NCI-H1417 treated with DMSO at 0.1 percent for 48 hours (cell line): ENCODE measurements around the gene KCNK13.

Experiments used
- DNase-seq: peaks from one replicate; lab custom pipeline; 2025; lab: John Stamatoyannopoulos, UW

KCNK13 gene

DNA sequence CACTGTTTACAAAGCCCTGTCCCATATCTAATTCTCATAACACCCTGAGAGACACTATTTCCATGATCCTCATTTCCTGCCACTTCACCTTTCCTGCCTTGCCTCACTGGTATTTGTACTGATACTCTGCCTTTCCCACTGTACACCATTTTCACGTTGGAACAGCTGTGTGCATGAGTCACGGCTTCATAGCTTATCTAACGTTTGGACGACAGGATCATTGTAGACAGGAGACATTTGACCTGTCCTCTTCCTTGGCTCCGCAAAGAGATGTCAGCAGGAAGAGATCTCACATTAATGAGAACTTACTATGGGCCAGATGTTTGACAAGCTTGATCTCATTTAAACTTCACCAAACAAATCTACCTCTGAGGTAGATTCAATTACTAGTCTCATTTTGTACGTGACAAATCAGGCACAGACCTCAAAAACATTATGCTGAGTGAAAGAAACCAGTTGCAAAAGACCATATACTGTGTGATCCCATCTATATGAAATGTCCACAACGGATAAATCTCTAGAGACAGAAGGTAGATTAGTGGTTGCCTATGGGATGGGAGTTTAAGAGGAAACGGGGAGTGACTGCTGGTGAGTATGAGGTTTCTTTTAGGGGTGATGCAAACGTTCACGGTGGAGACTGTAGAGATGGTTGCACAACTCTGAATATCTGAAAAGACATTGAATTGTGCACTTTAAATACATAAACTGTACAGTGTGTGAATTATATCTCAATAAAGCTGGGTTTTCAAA, 71.2 kb downstream of the KCNK13 start:
- DNase-seq, result no peak

DNA sequence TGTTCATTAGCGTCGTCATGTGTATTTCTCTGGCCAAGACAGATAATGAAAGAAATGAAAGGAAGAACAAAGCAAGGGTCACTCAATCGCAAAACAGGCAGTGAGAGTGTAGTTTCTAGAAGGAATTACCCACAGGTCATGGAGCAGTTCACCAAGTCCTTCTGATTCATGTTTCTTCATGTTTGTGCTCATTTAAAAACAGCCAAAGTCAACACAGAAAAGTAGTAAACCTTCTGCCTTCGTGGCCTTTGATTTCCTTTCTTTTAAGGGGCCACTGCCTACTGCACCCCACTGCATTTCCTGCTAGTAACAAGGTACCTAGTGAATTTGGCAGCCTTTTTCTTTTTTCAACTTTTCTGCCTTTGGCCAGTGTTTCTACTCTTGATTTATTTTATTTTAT, 75.1 kb downstream of the KCNK13 start:
- no peak for DNase-seq

GRCh38 chr14:90137807-90138206, 76.0 kb downstream of the KCNK13 start:
- DNase-seq, result no peak

GRCh38 chr14:90139199-90139598, 77.4 kb downstream of the KCNK13 start:
- no peak for DNase-seq

DNA sequence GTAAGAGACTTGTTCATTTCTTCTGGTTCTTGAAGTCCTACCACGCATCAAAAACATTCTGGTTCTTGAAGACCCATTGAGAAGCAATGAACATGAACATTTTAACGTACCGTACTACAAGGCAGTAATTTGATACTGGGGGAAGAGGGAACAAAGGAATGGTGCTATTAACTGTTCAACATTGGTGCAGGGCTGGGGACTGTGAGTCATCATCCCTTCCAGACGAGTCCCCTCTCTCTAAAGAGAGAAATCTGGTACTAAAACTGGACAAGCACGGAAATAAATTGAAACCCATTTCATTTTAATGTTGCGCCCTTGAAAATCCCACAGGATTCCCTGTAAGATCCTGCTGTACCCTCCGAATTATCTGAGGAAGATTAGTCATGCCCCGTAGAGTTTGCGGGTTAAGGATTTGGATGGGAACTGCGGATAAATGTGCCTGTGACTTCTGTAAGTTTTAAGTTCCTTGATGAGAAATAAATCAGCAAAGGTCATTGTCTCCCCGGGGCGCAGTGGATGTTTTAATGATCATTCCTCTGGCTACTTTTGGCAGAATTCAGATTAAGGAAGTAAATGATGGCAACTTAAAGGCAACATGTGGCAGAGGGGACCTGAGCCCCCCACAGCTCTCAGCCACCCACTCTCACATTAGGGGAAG, 78.6 kb downstream of the KCNK13 start:
- DNase-seq, result no peak

DNA sequence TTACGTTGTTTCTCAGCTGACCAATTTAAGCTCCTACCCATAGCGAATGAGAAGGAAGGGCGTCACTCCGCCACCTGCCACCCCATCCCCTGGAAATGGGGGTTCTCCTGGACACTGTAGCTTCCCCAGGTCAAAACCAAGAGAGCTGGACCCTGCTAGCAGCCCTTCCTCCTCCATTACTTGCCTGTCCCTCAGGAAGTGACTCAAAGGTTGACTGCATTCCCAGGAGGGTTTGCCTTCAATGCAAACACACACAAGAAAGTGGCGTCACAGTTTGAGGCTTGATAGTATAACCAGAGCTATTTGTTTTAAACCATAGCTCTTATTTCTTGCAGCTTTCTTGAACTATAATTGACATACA, 79.1 kb downstream of the KCNK13 start:
- no peak for DNase-seq

GRCh38 chr14:90153429-90153828, 91.6 kb downstream of the KCNK13 start:
- no peak for DNase-seq

GRCh38 chr14:90154110-90154509, 92.3 kb downstream of the KCNK13 start:
- no peak for DNase-seq

DNA sequence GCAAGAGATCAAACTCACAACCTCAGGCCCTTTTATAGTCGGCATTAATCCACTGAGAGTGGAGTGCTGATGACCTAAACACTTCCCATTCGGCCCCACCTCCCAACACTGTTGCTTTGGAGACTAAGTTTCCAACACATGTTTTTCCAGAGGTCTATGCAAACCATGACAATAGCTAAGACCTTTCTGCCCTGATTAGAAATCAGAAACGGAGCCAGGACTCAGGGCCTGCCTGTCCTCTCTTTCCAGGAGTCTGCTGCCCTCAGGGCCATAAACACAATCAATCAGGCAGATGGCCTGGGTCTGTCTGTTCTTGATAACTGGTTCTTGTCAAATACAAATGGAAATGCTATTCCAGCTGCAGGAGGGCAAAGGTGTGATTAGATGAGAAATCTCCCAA, 97.4 kb downstream of the KCNK13 start:
- no peak for DNase-seq

- no peak for DNase-seq
Measured at GRCh38 chr14:90159688-90160087, 97.9 kb downstream of the KCNK13 start.

DNA sequence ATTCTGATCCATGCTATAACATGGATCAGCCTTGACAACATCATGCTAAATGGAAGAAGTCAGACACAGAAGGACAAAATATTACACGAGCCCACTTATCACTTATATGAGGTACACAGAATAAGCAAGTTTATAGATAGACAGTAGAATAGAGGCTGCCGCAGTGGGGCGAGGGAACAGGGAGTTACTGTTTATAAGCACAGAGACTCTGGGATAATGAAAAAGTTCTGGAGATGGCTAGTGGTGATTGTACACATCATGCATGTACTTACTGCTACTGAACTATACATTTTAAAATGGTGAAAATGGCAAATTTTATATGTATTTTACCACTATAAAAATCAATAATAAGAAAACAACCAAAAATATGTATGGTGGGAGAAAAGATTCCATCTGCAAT, 99.3 kb downstream of the KCNK13 start:
- no peak for DNase-seq

- no peak for DNase-seq
Measured at GRCh38 chr14:90168425-90169105, 106.8 kb downstream of the KCNK13 start.

DNA sequence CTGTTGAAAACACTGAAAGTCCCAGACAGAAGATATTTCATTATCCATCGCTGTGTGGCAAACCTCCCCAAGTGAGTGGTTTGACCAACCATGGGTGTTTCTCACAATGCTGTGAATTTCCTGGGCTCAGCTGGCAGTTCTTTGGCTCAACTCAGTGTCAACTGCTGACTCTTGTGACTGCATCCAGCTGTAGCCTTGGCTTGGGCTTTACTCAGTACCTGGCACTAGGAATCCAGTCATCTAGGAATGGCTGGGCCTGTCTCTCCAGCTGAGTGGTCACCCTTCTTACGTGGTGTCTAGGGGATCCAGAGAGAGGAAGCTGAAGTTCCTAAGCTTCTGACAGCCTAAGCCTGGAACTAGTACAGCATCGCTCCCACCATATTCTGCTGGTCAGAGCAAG, 113.8 kb downstream of the KCNK13 start:
- no peak for DNase-seq

GRCh38 chr14:90177539-90178189, 115.9 kb downstream of the KCNK13 start:
- DNase-seq, result no peak

- no peak for DNase-seq
Measured at GRCh38 chr14:90179357-90179756, 117.6 kb downstream of the KCNK13 start.

- no peak for DNase-seq
Measured at GRCh38 chr14:90179809-90180779, 118.3 kb downstream of the KCNK13 start.

- no peak for DNase-seq
Measured at GRCh38 chr14:90184094-90184493, 122.3 kb downstream of the KCNK13 start.

GRCh38 chr14:90184571-90185266, 122.9 kb downstream of the KCNK13 start:
- no peak for DNase-seq

GRCh38 chr14:90188588-90188987, 126.8 kb downstream of the KCNK13 start:
- DNase-seq, result no peak

DNA sequence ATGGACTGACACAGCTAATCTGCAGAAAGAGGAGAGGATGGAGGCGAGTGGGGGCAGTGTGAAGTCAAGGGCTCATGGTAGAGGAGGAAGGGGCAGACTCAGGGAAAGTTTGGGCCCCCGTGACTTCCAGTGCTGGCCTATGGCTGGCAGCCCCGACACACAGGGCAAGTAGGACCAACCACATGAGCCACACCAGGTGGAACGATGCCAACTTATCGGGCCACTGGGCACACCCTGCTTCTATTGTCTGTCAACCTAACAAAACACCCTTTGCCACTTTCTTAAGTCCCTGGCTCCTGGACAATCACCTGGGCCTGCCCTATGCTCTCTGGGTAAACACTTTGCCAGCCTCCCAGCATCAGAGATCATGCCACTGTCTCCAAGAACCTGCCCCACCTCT, 129.4 kb downstream of the KCNK13 start:
- no peak for DNase-seq

DNA sequence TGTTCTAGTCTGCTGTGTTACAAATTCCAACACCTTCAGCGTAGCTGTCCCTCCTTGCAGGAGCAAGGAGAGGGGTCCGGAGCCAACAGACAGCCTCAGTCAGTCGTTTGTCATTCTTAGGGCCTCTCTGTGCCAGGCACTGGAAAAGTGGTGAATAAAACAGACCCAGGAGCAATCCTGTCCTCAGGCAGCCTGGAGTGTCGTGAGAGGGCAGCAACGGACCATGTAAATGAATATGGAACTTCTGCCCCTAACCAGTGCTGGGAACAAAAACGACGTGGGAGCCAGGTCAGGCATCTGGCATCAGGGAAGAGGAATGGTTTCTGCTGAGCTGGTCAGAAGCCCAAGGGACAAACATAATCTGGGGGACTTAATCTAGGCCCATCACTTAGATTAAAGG, 129.8 kb downstream of the KCNK13 start:
- no peak for DNase-seq
